K562 (cell line): ENCODE results near the gene CBLIF. TPM values are rescaled to one million over a fixed set of nuclear protein-coding genes. Genes with fewer than 3 reads are reported as not detected.

Experiments
- JUND ChIP-seq, 2 experiments: IDR thresholded peaks; 2 replicates in 1 of 2; 3 replicates in 1 of 2; pipeline ENCODE4 v1.6.1; 2011; ENCODE audit warnings: borderline replicate concordance in 2 of 2, low read depth in 2 of 2, low read length in 2 of 2, improper control_type of control experiment in 1 of 2, missing biosample characterization in 1 of 2, missing genetic modification characterization in 1 of 2, missing genetic modification reagents in 1 of 2
- NBN ChIP-seq: fragments of 450-650 bp; IDR thresholded peaks from 2 replicates; pipeline ENCODE4 v1.6.1; 2016; ENCODE audit warnings: low read depth, mild to moderate bottlenecking
- RBFOX2 ChIP-seq: fragments of 200-400 bp; formaldehyde crosslinking; IDR thresholded peaks from 2 replicates; pipeline ENCODE4 v1.6.1; 2017; ENCODE audit warnings: low read depth, mild to moderate bottlenecking, low read length, moderate library complexity
- TEAD1 ChIP-seq, 2 experiments: fragments of 450-650 bp in 1 of 2; sonication (generic) in 1 of 2; formaldehyde crosslinking; IDR thresholded peaks; 2 replicates each; pipeline versions ENCODE4 v1.4.0 to v1.8.0; 2020 to 2022; ENCODE audit warnings: mild to moderate bottlenecking in 2 of 2, missing genetic modification reagents in 1 of 2
- XRCC5 ChIP-seq: fragments of 200-400 bp; formaldehyde crosslinking; IDR thresholded peaks from 2 replicates; pipeline ENCODE4 v1.6.1; 2017; ENCODE audit warnings: low read depth, mild to moderate bottlenecking, low read length
- YY1 ChIP-seq, 3 experiments: IDR thresholded peaks; 2 replicates each; pipeline ENCODE4 v1.6.1; 2011; ENCODE audit warnings: low read length in 2 of 3, mild to moderate bottlenecking in 2 of 3, moderate library complexity in 2 of 3, borderline replicate concordance in 1 of 3, control low read depth in 1 of 3, low read depth in 1 of 3; ENCODE audit not compliant: insufficient read depth in 3 of 3, insufficient replicate concordance in 2 of 3, control insufficient read depth in 1 of 3, insufficient read length in 1 of 3; ENCODE audit errors: extremely low read depth in 1 of 3
- polyA plus RNA-seq, 8 experiments: library from polyadenylated mRNA; depleted of rRNA in 4 of 8; stranded (reverse) in 5 of 8; unstranded in 3 of 8; fragments of >200 nt; fragmentation: Nextera tagmentation in 2 of 8; fragmentation: Illumina TruSeq in 1 of 8; extraction: Ambion mirVana in 2 of 8; extraction: Trizol in 1 of 8; gene quantifications; 2 replicates each; pipeline versions ENCODE4 v1.2.1 to v1.2.3, GENCODE V29; 2011 to 2014; ENCODE audit warnings: inconsistent platforms in 1 of 8, missing spikeins in 1 of 8
- total RNA-seq, 7 experiments: library from RNA; depleted of rRNA in 6 of 7; stranded (reverse); fragments of >200 nt in 6 of 7; fragmentation: Illumina TruSeq in 2 of 7; extraction: Trizol in 2 of 7; gene quantifications; 2 replicates each; pipeline versions ENCODE4 v1.2.1 to v1.2.3, GENCODE V29; 2011 to 2021; ENCODE audit warnings: low replicate concordance in 1 of 7
- TF ChIP-seq, protein P1 (sequence below): sonication (generic); formaldehyde crosslinking; IDR thresholded peaks from 2 replicates; pipeline ENCODE4 v1.4.0; 2020; ENCODE audit warnings: mild to moderate bottlenecking, missing genetic modification reagents
- TF ChIP-seq, protein P2 (sequence below): fragments of 450-650 bp; formaldehyde crosslinking; IDR thresholded peaks from 2 replicates; pipeline ENCODE4 v1.4.0; 2020; ENCODE audit warnings: mild to moderate bottlenecking, moderate library complexity
- TF ChIP-seq, protein P3 (sequence below): fragments of 250-450 bp; sonication (Bioruptor Pico); IDR thresholded peaks from 2 replicates; pipeline ENCODE4 v1.5.0; 2021
- TF ChIP-seq, protein P4 (sequence below), 2 experiments: fragments of 450-650 bp; formaldehyde crosslinking in 1 of 2; IDR thresholded peaks; 2 replicates each; pipeline versions ENCODE4 v1.4.0 to v1.6.1; 2014 to 2020; ENCODE audit warnings: mild to moderate bottlenecking in 2 of 2, borderline replicate concordance in 1 of 2, low read depth in 1 of 2

The CBLIF gene
- total and polyA plus RNA-seq, 9 of the 15 experiments (the other 6 are each of a cell fraction or from before 2014, with no cell fraction given), result 0.07 to 0.83 (median 0.54) TPM

DNA sequence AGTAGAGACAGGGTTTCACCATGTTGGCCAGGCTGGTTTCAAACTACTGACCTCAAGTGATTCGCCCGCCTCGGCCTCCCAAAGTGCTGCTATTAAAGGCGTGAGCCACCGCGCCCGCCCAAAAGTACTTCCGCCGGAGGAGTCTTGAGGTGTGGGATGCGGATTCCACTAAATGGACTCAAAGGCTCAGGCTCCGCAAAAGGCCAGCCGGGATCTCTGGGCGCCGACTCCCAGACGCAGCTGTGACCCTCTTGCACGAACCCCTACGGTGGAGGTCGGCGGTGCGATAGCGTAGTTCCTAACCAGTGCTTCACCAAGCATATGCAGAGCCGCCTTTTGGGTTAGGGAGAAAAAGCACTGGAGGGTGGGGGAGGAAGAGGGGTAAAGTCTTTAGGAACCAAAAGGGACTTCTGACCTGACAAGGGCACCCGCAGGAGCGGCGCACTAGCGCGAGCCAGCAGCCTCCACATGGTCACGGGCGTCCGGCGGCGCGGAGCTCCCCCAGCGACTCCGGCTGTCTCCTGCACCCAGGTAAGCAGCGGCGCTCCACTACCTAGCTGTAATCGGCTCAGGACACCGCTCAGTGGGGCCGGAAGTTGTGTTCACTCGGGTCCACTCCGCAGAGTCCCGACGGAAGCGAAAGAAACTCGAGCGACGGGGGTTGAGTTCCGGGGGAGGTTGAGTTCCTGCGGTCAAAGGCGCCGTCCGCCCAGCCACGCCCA, 34.9 kb downstream of the CBLIF start, which contains the start of gene MRPL16 (continued):
- TF ChIP-seq, protein P1, sequence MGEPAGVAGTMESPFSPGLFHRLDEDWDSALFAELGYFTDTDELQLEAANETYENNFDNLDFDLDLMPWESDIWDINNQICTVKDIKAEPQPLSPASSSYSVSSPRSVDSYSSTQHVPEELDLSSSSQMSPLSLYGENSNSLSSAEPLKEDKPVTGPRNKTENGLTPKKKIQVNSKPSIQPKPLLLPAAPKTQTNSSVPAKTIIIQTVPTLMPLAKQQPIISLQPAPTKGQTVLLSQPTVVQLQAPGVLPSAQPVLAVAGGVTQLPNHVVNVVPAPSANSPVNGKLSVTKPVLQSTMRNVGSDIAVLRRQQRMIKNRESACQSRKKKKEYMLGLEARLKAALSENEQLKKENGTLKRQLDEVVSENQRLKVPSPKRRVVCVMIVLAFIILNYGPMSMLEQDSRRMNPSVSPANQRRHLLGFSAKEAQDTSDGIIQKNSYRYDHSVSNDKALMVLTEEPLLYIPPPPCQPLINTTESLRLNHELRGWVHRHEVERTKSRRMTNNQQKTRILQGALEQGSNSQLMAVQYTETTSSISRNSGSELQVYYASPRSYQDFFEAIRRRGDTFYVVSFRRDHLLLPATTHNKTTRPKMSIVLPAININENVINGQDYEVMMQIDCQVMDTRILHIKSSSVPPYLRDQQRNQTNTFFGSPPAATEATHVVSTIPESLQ, result 0 out of 2 replicates have a peak, but pooled peaks have one; percentile 34
- TF ChIP-seq RBFOX2 (peak; percentile 93), TEAD1 (CRISPR knock-in tag; IDR thresholded peaks at IDR 0.05) (peak; percentile 52 to 67; a peak in 3 of 4 replicates), NBN (0 out of 2 replicates have a peak, but pooled peaks have one; percentile 56), YY1 (IDR thresholded peaks at IDR 0.05; ENCODE audit: borderline replicate concordance in 1 of 3, control insufficient read depth in 1 of 3, extremely low read depth in 1 of 3, insufficient read depth in 3 of 3, insufficient read length in 1 of 3, insufficient replicate concordance in 2 of 3, low read depth in 1 of 3, low read length in 2 of 3) (peak in 2 of 3 experiments; percentile 55 to 75), XRCC5 (peak; percentile 99), JUND (IDR thresholded peaks at IDR 0.05; ENCODE audit: borderline replicate concordance, low read depth, low read length) (peak; percentile 81), JUND (tag; IDR thresholded peaks at IDR 0.05; ENCODE audit: borderline replicate concordance, low read depth, low read length) (peak; percentile 52; the same call in 1 of the 3 replicates)
- TF ChIP-seq, protein P2, sequence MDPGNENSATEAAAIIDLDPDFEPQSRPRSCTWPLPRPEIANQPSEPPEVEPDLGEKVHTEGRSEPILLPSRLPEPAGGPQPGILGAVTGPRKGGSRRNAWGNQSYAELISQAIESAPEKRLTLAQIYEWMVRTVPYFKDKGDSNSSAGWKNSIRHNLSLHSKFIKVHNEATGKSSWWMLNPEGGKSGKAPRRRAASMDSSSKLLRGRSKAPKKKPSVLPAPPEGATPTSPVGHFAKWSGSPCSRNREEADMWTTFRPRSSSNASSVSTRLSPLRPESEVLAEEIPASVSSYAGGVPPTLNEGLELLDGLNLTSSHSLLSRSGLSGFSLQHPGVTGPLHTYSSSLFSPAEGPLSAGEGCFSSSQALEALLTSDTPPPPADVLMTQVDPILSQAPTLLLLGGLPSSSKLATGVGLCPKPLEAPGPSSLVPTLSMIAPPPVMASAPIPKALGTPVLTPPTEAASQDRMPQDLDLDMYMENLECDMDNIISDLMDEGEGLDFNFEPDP (CRISPR knock-in tag), result no peak
- TF ChIP-seq, protein P3, sequence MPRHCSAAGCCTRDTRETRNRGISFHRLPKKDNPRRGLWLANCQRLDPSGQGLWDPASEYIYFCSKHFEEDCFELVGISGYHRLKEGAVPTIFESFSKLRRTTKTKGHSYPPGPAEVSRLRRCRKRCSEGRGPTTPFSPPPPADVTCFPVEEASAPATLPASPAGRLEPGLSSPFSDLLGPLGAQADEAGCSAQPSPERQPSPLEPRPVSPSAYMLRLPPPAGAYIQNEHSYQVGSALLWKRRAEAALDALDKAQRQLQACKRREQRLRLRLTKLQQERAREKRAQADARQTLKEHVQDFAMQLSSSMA (CRISPR knock-in tag), result 0 out of 2 replicates have a peak, but pooled peaks have one; percentile 33
- TF ChIP-seq, protein P4, sequence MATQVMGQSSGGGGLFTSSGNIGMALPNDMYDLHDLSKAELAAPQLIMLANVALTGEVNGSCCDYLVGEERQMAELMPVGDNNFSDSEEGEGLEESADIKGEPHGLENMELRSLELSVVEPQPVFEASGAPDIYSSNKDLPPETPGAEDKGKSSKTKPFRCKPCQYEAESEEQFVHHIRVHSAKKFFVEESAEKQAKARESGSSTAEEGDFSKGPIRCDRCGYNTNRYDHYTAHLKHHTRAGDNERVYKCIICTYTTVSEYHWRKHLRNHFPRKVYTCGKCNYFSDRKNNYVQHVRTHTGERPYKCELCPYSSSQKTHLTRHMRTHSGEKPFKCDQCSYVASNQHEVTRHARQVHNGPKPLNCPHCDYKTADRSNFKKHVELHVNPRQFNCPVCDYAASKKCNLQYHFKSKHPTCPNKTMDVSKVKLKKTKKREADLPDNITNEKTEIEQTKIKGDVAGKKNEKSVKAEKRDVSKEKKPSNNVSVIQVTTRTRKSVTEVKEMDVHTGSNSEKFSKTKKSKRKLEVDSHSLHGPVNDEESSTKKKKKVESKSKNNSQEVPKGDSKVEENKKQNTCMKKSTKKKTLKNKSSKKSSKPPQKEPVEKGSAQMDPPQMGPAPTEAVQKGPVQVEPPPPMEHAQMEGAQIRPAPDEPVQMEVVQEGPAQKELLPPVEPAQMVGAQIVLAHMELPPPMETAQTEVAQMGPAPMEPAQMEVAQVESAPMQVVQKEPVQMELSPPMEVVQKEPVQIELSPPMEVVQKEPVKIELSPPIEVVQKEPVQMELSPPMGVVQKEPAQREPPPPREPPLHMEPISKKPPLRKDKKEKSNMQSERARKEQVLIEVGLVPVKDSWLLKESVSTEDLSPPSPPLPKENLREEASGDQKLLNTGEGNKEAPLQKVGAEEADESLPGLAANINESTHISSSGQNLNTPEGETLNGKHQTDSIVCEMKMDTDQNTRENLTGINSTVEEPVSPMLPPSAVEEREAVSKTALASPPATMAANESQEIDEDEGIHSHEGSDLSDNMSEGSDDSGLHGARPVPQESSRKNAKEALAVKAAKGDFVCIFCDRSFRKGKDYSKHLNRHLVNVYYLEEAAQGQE (IDR thresholded peaks at IDR 0.05; ENCODE audit: borderline replicate concordance), result peak; percentile 2; the same call in 1 of the 2 replicates
- TF ChIP-seq, protein P4 (CRISPR knock-in tag; IDR thresholded peaks at IDR 0.05; ENCODE audit: low read depth), result 0 out of 2 replicates have a peak, but pooled peaks have one; percentile 50
